ENCODE results near the gene ABCC1.

DNA sequence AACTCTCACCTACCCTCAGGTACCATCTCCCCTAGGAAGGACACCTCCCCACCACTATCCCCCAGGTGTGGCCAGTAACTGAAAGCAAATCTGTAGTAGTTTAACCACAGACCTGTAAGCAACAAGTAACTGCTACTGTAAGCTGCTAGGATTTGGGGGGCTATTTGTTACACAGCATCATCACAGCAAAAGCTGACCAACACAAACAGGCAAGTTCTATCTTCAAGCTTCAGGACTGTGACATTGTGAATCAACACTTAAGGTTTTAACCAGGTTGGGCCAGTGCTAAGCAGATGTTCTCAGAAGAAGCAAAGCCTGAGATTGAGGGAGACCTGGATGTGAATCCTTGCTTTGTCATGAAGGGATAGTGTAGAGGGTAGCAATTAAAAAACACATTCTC lies 226.9 kb downstream of the ABCC1 start:
- TF ChIP-seq, protein P1, sequence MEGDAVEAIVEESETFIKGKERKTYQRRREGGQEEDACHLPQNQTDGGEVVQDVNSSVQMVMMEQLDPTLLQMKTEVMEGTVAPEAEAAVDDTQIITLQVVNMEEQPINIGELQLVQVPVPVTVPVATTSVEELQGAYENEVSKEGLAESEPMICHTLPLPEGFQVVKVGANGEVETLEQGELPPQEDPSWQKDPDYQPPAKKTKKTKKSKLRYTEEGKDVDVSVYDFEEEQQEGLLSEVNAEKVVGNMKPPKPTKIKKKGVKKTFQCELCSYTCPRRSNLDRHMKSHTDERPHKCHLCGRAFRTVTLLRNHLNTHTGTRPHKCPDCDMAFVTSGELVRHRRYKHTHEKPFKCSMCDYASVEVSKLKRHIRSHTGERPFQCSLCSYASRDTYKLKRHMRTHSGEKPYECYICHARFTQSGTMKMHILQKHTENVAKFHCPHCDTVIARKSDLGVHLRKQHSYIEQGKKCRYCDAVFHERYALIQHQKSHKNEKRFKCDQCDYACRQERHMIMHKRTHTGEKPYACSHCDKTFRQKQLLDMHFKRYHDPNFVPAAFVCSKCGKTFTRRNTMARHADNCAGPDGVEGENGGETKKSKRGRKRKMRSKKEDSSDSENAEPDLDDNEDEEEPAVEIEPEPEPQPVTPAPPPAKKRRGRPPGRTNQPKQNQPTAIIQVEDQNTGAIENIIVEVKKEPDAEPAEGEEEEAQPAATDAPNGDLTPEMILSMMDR (IDR thresholded peaks at IDR 0.05), result no peak
- TF ChIP-seq POLR2A (IDR thresholded peaks at IDR 0.05) (no peak), POLR2AphosphoS5 (IDR thresholded peaks at IDR 0.05) (no peak)
